BLaER1 treated with 17β-estradiol and CSF1 and Interleukin-3, amounts not matched to agents 10 nM and 100 nM (cell line): ENCODE measurements around the gene OSBP2.
A peak's percentile ranks its signal among the peaks of the same experiment; 100 is the strongest.

Source experiments
- H3K27ac ChIP-seq, 11 experiments: shearing (Covaris generic); formaldehyde crosslinking; 2 replicates each; pipeline ENCODE4 v1.8.1; 2022
- H3K27me3 ChIP-seq, 11 experiments: shearing (Covaris generic); formaldehyde crosslinking; 2 replicates each; pipeline ENCODE4 v1.8.1; 2022
- H3K36me3 ChIP-seq, 11 experiments: shearing (Covaris generic); formaldehyde crosslinking; 2 replicates each; pipeline ENCODE4 v1.8.1; 2022
- H3K4me1 ChIP-seq, 10 experiments: shearing (Covaris generic); formaldehyde crosslinking; 2 replicates each; pipeline ENCODE4 v1.8.1; 2022
- H3K4me2 ChIP-seq, 11 experiments: shearing (Covaris generic); formaldehyde crosslinking; 2 replicates each; pipeline ENCODE4 v1.8.1; 2022
- H3K4me3 ChIP-seq, 10 experiments: shearing (Covaris generic); formaldehyde crosslinking; 2 replicates each; pipeline ENCODE4 v1.8.1; 2022
- H3K9ac ChIP-seq, 11 experiments: shearing (Covaris generic); formaldehyde crosslinking; 2 replicates each; pipeline ENCODE4 v1.8.1; 2022
- H3K9me3 ChIP-seq, 11 experiments: shearing (Covaris generic); formaldehyde crosslinking; replicated peaks in 1 of 11; 2 replicates each; pipeline ENCODE4 v1.8.1; 2022
- H4K20me1 ChIP-seq, 11 experiments: shearing (Covaris generic); formaldehyde crosslinking; 2 replicates each; pipeline ENCODE4 v1.8.1; 2022
- Cebpa-rat ChIP-seq, 11 experiments: shearing (Covaris generic); IDR thresholded peaks; 2 replicates each; pipeline ENCODE4 v1.8.1; 2022

The OSBP2 gene

GRCh38 chr22:30742291-30743256 is 47.9 kb downstream of the OSBP2 start:
- no peak for TF ChIP-seq Cebpa-rat (IDR thresholded peaks at IDR 0.05)
- Histone ChIP-seq H4K20me1 (no peaks in the 10 kb centered on the region), H3K36me3 (no peaks in the 10 kb centered on the region), H3K4me1 (peaks cover 18 to 49% (median 24%) of the 10 kb centered on the region in 10 experiments), H3K27me3 (no peaks in the 10 kb centered on the region), H3K4me3 (no peak overlapping the region), H3K9ac (no peak overlapping the region), H3K4me2 (peak overlapping the region; percentile 52 to 74 (median 68)), H3K27ac (peak overlapping the region in 1 of 11 experiments; percentile 8; a peak in 1 of 22 replicates), H3K9me3 (no peaks in the 10 kb centered on the region)

GRCh38 chr22:30743257-30744020 is 48.8 kb downstream of the OSBP2 start:
- H4K20me1 ChIP-seq: no peaks in the 10 kb centered on the region
- no peak overlapping the region for H3K4me3 ChIP-seq
- peak overlapping the region; percentile 52 to 74 (median 68) for H3K4me2 ChIP-seq
- H3K27ac ChIP-seq: peak overlapping the region in 1 of 11 experiments; percentile 8; a peak in 1 of 22 replicates
- peak overlapping the region in 1 of 11 experiments; percentile 1; a peak in 1 of 22 replicates for H3K9ac ChIP-seq
- H3K4me1 ChIP-seq: peaks cover 18 to 49% (median 24%) of the 10 kb centered on the region in 10 experiments
- no peaks in the 10 kb centered on the region for H3K36me3 ChIP-seq
- no peak for TF ChIP-seq Cebpa-rat (IDR thresholded peaks at IDR 0.05)
- H3K27me3 ChIP-seq: no peaks in the 10 kb centered on the region
- no peaks in the 10 kb centered on the region for H3K9me3 ChIP-seq

GRCh38 chr22:30744224-30744623 is 49.5 kb downstream of the OSBP2 start:
- no peak overlapping the region for H3K9ac ChIP-seq
- TF ChIP-seq Cebpa-rat (IDR thresholded peaks at IDR 0.05): no peak
- no peaks in the 10 kb centered on the region for H3K27me3 ChIP-seq
- no peak overlapping the region for H3K4me3 ChIP-seq
- H3K27ac ChIP-seq: no peak overlapping the region
- H4K20me1 ChIP-seq: no peaks in the 10 kb centered on the region
- H3K36me3 ChIP-seq: no peaks in the 10 kb centered on the region
- no peaks in the 10 kb centered on the region for H3K9me3 ChIP-seq
- H3K4me2 ChIP-seq: peak overlapping the region in 9 of 11 experiments; percentile 52 to 74 (median 68); a peak in 11 of 22 replicates
- H3K4me1 ChIP-seq: peaks cover 18 to 49% (median 24%) of the 10 kb centered on the region in 10 experiments

GRCh38 chr22:30747493-30747892 is 52.8 kb downstream of the OSBP2 start:
- no peak for TF ChIP-seq Cebpa-rat (IDR thresholded peaks at IDR 0.05)

GRCh38 chr22:30749272-30749671 is 54.6 kb downstream of the OSBP2 start:
- Histone ChIP-seq H3K4me3 (no peak overlapping the region), H3K36me3 (no peaks in the 10 kb centered on the region), H3K27ac (no peak overlapping the region), H3K4me2 (no peak overlapping the region), H3K4me1 (peaks cover 0 to under 1% (median 0%) of the 10 kb centered on the region in 10 experiments; a peak in 3 of 20 replicates), H3K9me3 (no peaks in the 10 kb centered on the region), H3K27me3 (no peaks in the 10 kb centered on the region), H4K20me1 (no peaks in the 10 kb centered on the region), H3K9ac (no peak overlapping the region)
- no peak for TF ChIP-seq Cebpa-rat (IDR thresholded peaks at IDR 0.05)

More at GRCh38 chr22:30747493-30747892, 52.8 kb downstream of the OSBP2 start:
- Histone ChIP-seq H3K9ac (no peak overlapping the region), H3K4me2 (no peak overlapping the region), H3K36me3 (no peaks in the 10 kb centered on the region), H3K9me3 (no peaks in the 10 kb centered on the region), H3K4me1 (peaks cover 15 to 18% (median 17%) of the 10 kb centered on the region in 10 experiments), H3K4me3 (no peak overlapping the region), H4K20me1 (no peaks in the 10 kb centered on the region), H3K27me3 (no peaks in the 10 kb centered on the region), H3K27ac (no peak overlapping the region)

GRCh38 chr22:30749849-30750248 is 55.2 kb downstream of the OSBP2 start:
- no peak overlapping the region for H3K27ac ChIP-seq
- no peak for TF ChIP-seq Cebpa-rat (IDR thresholded peaks at IDR 0.05)
- no peak overlapping the region for H3K9ac ChIP-seq
- H3K27me3 ChIP-seq: no peaks in the 10 kb centered on the region
- no peak overlapping the region for H3K4me3 ChIP-seq
- no peaks in the 10 kb centered on the region for H3K9me3 ChIP-seq
- H4K20me1 ChIP-seq: no peaks in the 10 kb centered on the region
- no peak overlapping the region for H3K4me2 ChIP-seq
- no peaks in the 10 kb centered on the region for H3K36me3 ChIP-seq
- no peaks in the 10 kb centered on the region; a peak in 1 of 20 replicates for H3K4me1 ChIP-seq

- Histone ChIP-seq H3K27ac (no peak overlapping the region), H4K20me1 (no peaks in the 10 kb centered on the region), H3K4me3 (no peak overlapping the region), H3K27me3 (no peaks in the 10 kb centered on the region), H3K9me3 (no peaks in the 10 kb centered on the region), H3K9ac (no peak overlapping the region), H3K4me1 (no peaks in the 10 kb centered on the region; a peak in 1 of 20 replicates), H3K36me3 (no peaks in the 10 kb centered on the region), H3K4me2 (no peak overlapping the region)
- TF ChIP-seq Cebpa-rat (IDR thresholded peaks at IDR 0.05): no peak
These were observed 56.9 kb downstream of the OSBP2 start for GRCh38 chr22:30751529-30751928.

GRCh38 chr22:30752771-30753170 is 58.1 kb downstream of the OSBP2 start:
- Histone ChIP-seq H3K4me3 (no peak overlapping the region), H4K20me1 (no peaks in the 10 kb centered on the region), H3K4me1 (no peaks in the 10 kb centered on the region; a peak in 1 of 20 replicates), H3K27me3 (no peaks in the 10 kb centered on the region), H3K9ac (no peak overlapping the region), H3K9me3 (no peaks in the 10 kb centered on the region), H3K36me3 (no peaks in the 10 kb centered on the region), H3K27ac (no peak overlapping the region), H3K4me2 (no peak overlapping the region)
- no peak for TF ChIP-seq Cebpa-rat (IDR thresholded peaks at IDR 0.05)

- no peaks in the 10 kb centered on the region for H3K27me3 ChIP-seq
- no peak for TF ChIP-seq Cebpa-rat (IDR thresholded peaks at IDR 0.05)
- H3K27ac ChIP-seq: no peak overlapping the region
- no peaks in the 10 kb centered on the region for H3K9me3 ChIP-seq
- no peak overlapping the region for H3K4me2 ChIP-seq
- H3K9ac ChIP-seq: no peak overlapping the region
- no peak overlapping the region for H3K4me3 ChIP-seq
- H4K20me1 ChIP-seq: no peaks in the 10 kb centered on the region
- H3K36me3 ChIP-seq: no peaks in the 10 kb centered on the region
- H3K4me1 ChIP-seq: no peaks in the 10 kb centered on the region; a peak in 1 of 20 replicates
These were observed 59.0 kb downstream of the OSBP2 start for GRCh38 chr22:30753701-30754100.
